Uterine smooth muscle cell (primary cell): ENCODE results near the gene LPA. TPM values are rescaled to one million over a fixed set of nuclear protein-coding genes. Genes with fewer than 3 reads are reported as not detected.

Source experiments
- total RNA-seq: library from RNA; depleted of rRNA; stranded (reverse); fragments of >200 nt; gene quantifications from 2 replicates; pipeline ENCODE4 v1.2.3, GENCODE V29; 2014

LPA gene, protein sequence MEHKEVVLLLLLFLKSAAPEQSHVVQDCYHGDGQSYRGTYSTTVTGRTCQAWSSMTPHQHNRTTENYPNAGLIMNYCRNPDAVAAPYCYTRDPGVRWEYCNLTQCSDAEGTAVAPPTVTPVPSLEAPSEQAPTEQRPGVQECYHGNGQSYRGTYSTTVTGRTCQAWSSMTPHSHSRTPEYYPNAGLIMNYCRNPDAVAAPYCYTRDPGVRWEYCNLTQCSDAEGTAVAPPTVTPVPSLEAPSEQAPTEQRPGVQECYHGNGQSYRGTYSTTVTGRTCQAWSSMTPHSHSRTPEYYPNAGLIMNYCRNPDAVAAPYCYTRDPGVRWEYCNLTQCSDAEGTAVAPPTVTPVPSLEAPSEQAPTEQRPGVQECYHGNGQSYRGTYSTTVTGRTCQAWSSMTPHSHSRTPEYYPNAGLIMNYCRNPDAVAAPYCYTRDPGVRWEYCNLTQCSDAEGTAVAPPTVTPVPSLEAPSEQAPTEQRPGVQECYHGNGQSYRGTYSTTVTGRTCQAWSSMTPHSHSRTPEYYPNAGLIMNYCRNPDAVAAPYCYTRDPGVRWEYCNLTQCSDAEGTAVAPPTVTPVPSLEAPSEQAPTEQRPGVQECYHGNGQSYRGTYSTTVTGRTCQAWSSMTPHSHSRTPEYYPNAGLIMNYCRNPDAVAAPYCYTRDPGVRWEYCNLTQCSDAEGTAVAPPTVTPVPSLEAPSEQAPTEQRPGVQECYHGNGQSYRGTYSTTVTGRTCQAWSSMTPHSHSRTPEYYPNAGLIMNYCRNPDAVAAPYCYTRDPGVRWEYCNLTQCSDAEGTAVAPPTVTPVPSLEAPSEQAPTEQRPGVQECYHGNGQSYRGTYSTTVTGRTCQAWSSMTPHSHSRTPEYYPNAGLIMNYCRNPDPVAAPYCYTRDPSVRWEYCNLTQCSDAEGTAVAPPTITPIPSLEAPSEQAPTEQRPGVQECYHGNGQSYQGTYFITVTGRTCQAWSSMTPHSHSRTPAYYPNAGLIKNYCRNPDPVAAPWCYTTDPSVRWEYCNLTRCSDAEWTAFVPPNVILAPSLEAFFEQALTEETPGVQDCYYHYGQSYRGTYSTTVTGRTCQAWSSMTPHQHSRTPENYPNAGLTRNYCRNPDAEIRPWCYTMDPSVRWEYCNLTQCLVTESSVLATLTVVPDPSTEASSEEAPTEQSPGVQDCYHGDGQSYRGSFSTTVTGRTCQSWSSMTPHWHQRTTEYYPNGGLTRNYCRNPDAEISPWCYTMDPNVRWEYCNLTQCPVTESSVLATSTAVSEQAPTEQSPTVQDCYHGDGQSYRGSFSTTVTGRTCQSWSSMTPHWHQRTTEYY (N-terminal part only)
- not detected in 2 replicates for total RNA-seq

GRCh38 chr6:160664198-160664597 is at the start of gene LPA:
TSS of gene LPA (minus strand) at chr6:160664275. CDS start at chr6:160664214, 61 bp downstream.

GRCh38 chr6:160701918-160702680 is 38.0 kb upstream of the LPA start, which contains the start of gene PLG:
TSS of gene PLG (plus strand) at chr6:160702244. CDS start at chr6:160702305, 61 bp downstream.

Other genes with a start within 250 kb of the LPA start
- gene PLG, start 38.0 kb upstream of the LPA start, total RNA-seq, result not detected in 2 replicates